Spleen (tissue), 7 donors: ENCODE data around the gene ZC3H4.

ENCODE experiments used
- CTCF ChIP-seq, 11 experiments: fragments of 200-600 bp in 7 of 11; fragments of 450-650 bp in 4 of 11; sonication (generic) in 4 of 11; IDR thresholded peaks in 8 of 11; conservative IDR thresholded peaks in 3 of 11; 1 replicate in 7 of 11; 2 replicates in 4 of 11; pipeline versions ENCODE4 v1.4.0 to v1.8.0; 2016 to 2021; ENCODE audit warnings: antibody characterized with exemption in 11 of 11, inconsistent platforms in 4 of 11, mild to moderate bottlenecking in 1 of 11
- POLR2A ChIP-seq, 3 donors: fragments of 450-650 bp; IDR thresholded peaks; one replicate each; pipeline ENCODE4 v1.5.1; 2017; ENCODE audit warnings: antibody characterized with exemption in 3 of 3, mild to moderate bottlenecking in 1 of 3
- POLR2AphosphoS5 ChIP-seq, 3 donors: sonication (generic); formaldehyde crosslinking; IDR thresholded peaks; one replicate each; pipeline ENCODE4 v1.5.1; 2017; ENCODE audit warnings: antibody characterized with exemption in 3 of 3
- donor health status: DM: no; HTN: no; CAD: no; lungs with moderate emphysema.
- donor health status: DM: no; HTN: no; CAD: no.
- donor health status: DM: no; HTN: no; CAD: no.

- TF ChIP-seq CTCF (IDR thresholded peaks at IDR 0.05 in 8 of 11, conservative IDR thresholded peaks at IDR 0.05 in 3 of 11) (no peak), POLR2A (IDR thresholded peaks at IDR 0.05) (no peak), POLR2AphosphoS5 (IDR thresholded peaks at IDR 0.05) (no peak)
These were observed 45.4 kb upstream of the ZC3H4 start for GRCh38 chr19:47158879-47159503.
